RWPE2 (cell line): ENCODE data around the gene ABCC1.

Experiments used
- ATAC-seq: fragments of 200-7000 bp; cut with Tn5 transposase; 3 replicates; pipeline ENCODE4 v1.9.1; 2021; ENCODE audit warnings: low read depth
- DNase-seq: peaks from one replicate; pipeline ENCODE4 v3.0.0-alpha.2; 2020; ENCODE audit warnings: low spot score
- H3K27ac ChIP-seq: fragments of 450-650 bp; 2 replicates; pipeline ENCODE4 v1.5.1; 2017; ENCODE audit warnings: mild to moderate bottlenecking; ENCODE audit not compliant: poor library complexity, severe bottlenecking
- H3K27me3 ChIP-seq: fragments of 250-450 bp; sonication (Bioruptor Pico); 2 replicates; pipeline ENCODE4 v1.5.1; 2021; ENCODE audit warnings: mild to moderate bottlenecking, moderate library complexity; ENCODE audit not compliant: insufficient read depth, poor library complexity, severe bottlenecking
- H3K36me3 ChIP-seq: fragments of 250-450 bp; sonication (Bioruptor Pico); 2 replicates; pipeline ENCODE4 v1.5.1; 2020; ENCODE audit warnings: low read depth, mild to moderate bottlenecking, moderate library complexity
- H3K4me1 ChIP-seq: fragments of 250-450 bp; sonication (Bioruptor Pico); 2 replicates; pipeline ENCODE4 v1.5.1; 2021; ENCODE audit warnings: mild to moderate bottlenecking, moderate library complexity; ENCODE audit not compliant: insufficient read depth, poor library complexity, severe bottlenecking
- H3K4me3 ChIP-seq: fragments of 250-450 bp; sonication (Bioruptor Pico); 2 replicates; pipeline ENCODE4 v1.5.1; 2021; ENCODE audit warnings: mild to moderate bottlenecking, moderate library complexity; ENCODE audit not compliant: severe bottlenecking
- H3K9me3 ChIP-seq: fragments of 250-450 bp; sonication (Bioruptor Pico); 2 replicates; pipeline ENCODE4 v1.5.1; 2021; ENCODE audit warnings: mild to moderate bottlenecking, moderate library complexity; ENCODE audit not compliant: severe bottlenecking
- CTCF ChIP-seq: fragments of 450-650 bp; IDR thresholded peaks from one replicate; pipeline ENCODE4 v1.5.1; 2017; ENCODE audit warnings: mild to moderate bottlenecking, moderate library complexity; ENCODE audit not compliant: poor library complexity, severe bottlenecking

ABCC1 gene

GRCh38 chr16:16092925-16093627 lies 143.7 kb downstream of the ABCC1 start:
- no peak overlapping the region for H3K27ac ChIP-seq
- H3K27me3 ChIP-seq = no peaks in the 10 kb centered on the region
- ATAC-seq = no peak
- H3K36me3 ChIP-seq = peaks cover 53% of the 10 kb centered on the region
- H3K9me3 ChIP-seq = no peaks in the 10 kb centered on the region
- no peaks in the 10 kb centered on the region for H3K4me1 ChIP-seq
- DNase-seq = no peak
- TF ChIP-seq CTCF = no peak
- no peak overlapping the region for H3K4me3 ChIP-seq

- no peak overlapping the region for H3K27ac ChIP-seq
- H3K4me1 ChIP-seq = no peaks in the 10 kb centered on the region
- DNase-seq = no peak
- no peak for ATAC-seq
- TF ChIP-seq CTCF = no peak
- H3K4me3 ChIP-seq = no peak overlapping the region
- H3K36me3 ChIP-seq = peaks cover 51% of the 10 kb centered on the region
- no peaks in the 10 kb centered on the region for H3K9me3 ChIP-seq
- H3K27me3 ChIP-seq = no peaks in the 10 kb centered on the region
Measured at GRCh38 chr16:16093628-16094332, 144.4 kb downstream of the ABCC1 start.

GRCh38 chr16:16095646-16096045 lies 146.2 kb downstream of the ABCC1 start:
- no peak for ATAC-seq
- H3K27ac ChIP-seq = no peak overlapping the region
- no peak for DNase-seq

GRCh38 chr16:16096121-16096857 lies 146.9 kb downstream of the ABCC1 start:
- H3K4me1 ChIP-seq = no peaks in the 10 kb centered on the region
- H3K27me3 ChIP-seq = no peaks in the 10 kb centered on the region
- DNase-seq = no peak
- H3K9me3 ChIP-seq = no peaks in the 10 kb centered on the region
- no peak overlapping the region for H3K27ac ChIP-seq
- H3K36me3 ChIP-seq = peaks cover 54% of the 10 kb centered on the region
- TF ChIP-seq CTCF = no peak
- no peak for ATAC-seq
- H3K4me3 ChIP-seq = no peak overlapping the region

More at GRCh38 chr16:16095646-16096045, 146.2 kb downstream of the ABCC1 start:
- Histone ChIP-seq H3K36me3 (peaks cover 54% of the 10 kb centered on the region), H3K4me1 (no peaks in the 10 kb centered on the region), H3K9me3 (no peaks in the 10 kb centered on the region), H3K27me3 (no peaks in the 10 kb centered on the region), H3K4me3 (no peak overlapping the region)
- TF ChIP-seq CTCF = no peak
